ENCODE measurements around the gene SYT13.
"Not testable (repeated sequence)": the region's sequence is repeated elsewhere in the genome, so short reads cannot be mapped to it uniquely, and the experiment has no call there.

SYT13 gene

GRCh38 chr11:45270946-45271716, 15.0 kb downstream of the SYT13 start:
- DNase-seq: no peak

GRCh38 chr11:45269678-45270077, 16.5 kb downstream of the SYT13 start:
- DNase-seq: no peak

- DNase-seq: peak; percentile 48 to 61
These were observed 18.4 kb downstream of the SYT13 start for GRCh38 chr11:45267652-45268299.

- no peak for DNase-seq
These were observed 19.1 kb downstream of the SYT13 start for GRCh38 chr11:45267052-45267451.

- DNase-seq: no peak
These were observed 19.5 kb downstream of the SYT13 start for GRCh38 chr11:45266676-45267020.

- DNase-seq: no peak
These were observed 20.0 kb downstream of the SYT13 start for GRCh38 chr11:45265969-45266675.

GRCh38 chr11:45264839-45265515, 21.2 kb downstream of the SYT13 start:
- no peak for DNase-seq

- no peak for DNase-seq
These were observed 22.4 kb downstream of the SYT13 start for GRCh38 chr11:45263773-45264172.

- DNase-seq: peak; percentile 86 to 92
These were observed 23.2 kb downstream of the SYT13 start for GRCh38 chr11:45262900-45263299.

GRCh38 chr11:45260071-45260470, 26.1 kb downstream of the SYT13 start:
- DNase-seq: no peak

GRCh38 chr11:45259592-45259991, 26.5 kb downstream of the SYT13 start:
- no peak for DNase-seq

GRCh38 chr11:45258982-45259530, 27.1 kb downstream of the SYT13 start:
- DNase-seq: no peak

GRCh38 chr11:45254070-45254469, 32.1 kb downstream of the SYT13 start:
- DNase-seq: no peak

- DNase-seq: peak; percentile 84 to 92
These were observed 32.5 kb downstream of the SYT13 start for GRCh38 chr11:45253640-45254039.

GRCh38 chr11:45252877-45253276, 33.3 kb downstream of the SYT13 start:
- no peak for DNase-seq

- peak; percentile 12 to 54 for DNase-seq
These were observed 33.8 kb downstream of the SYT13 start for GRCh38 chr11:45252134-45252856.

- peak in 1 of 2 experiments; percentile 52 for DNase-seq
These were observed 36.0 kb downstream of the SYT13 start for GRCh38 chr11:45250035-45250718.

- not testable (repeated sequence) for DNase-seq
These were observed 36.8 kb downstream of the SYT13 start for GRCh38 chr11:45249372-45249771.

- no peak for DNase-seq
These were observed 37.6 kb downstream of the SYT13 start for GRCh38 chr11:45248501-45249011.

GRCh38 chr11:45247433-45247832, 38.7 kb downstream of the SYT13 start:
- peak; percentile 86 to 94 for DNase-seq

- no peak for DNase-seq
These were observed 39.9 kb downstream of the SYT13 start for GRCh38 chr11:45246241-45246640.

Data from NCI-H524 (cell line).